Ramos (cell line): Measurements from ENCODE around the gene ZNF524.
"Not testable (repeated sequence)": the region's sequence is repeated elsewhere in the genome, so short reads cannot be mapped to it uniquely, and the experiment has no call there.

Experiments used
- in situ Hi-C: fragments of 300-500 bp; cut with MboI; formaldehyde crosslinking; loops from one replicate; pipeline ENCODE4 v1.14.3; 2022; ENCODE audit warnings: low sequenced_read_pairs; ENCODE audit not compliant: unreplicated experiment

ZNF524 gene

GRCh38 chr19:55580628-55581144, 19.4 kb upstream of the ZNF524 start, which contains the start of gene ZNF579:
ZNF579 (minus strand) TSS chr19:55580848; CDS start chr19:55579639, 1,209 bp downstream.
- in situ Hi-C loops: no loop called here

GRCh38 chr19:55581145-55581822, 18.8 kb upstream of the ZNF524 start:
- in situ Hi-C loops: no loop called here

- in situ Hi-C loops: no loop called here
Observed at GRCh38 chr19:55581823-55582223, 18.3 kb upstream of the ZNF524 start.

- in situ Hi-C loops: not testable (repeated sequence)
Observed at GRCh38 chr19:55582284-55582683, 17.8 kb upstream of the ZNF524 start.

GRCh38 chr19:55583897-55584296, 16.2 kb upstream of the ZNF524 start:
- in situ Hi-C loops: not testable (repeated sequence)

- in situ Hi-C loops: no loop called here
Observed at GRCh38 chr19:55584871-55585270, 15.2 kb upstream of the ZNF524 start.

- in situ Hi-C loops: no loop called here
Observed at GRCh38 chr19:55585658-55586339, 14.3 kb upstream of the ZNF524 start.

- in situ Hi-C loops: no loop called here
Observed at GRCh38 chr19:55586976-55587668, 13.0 kb upstream of the ZNF524 start.

- in situ Hi-C loops: no loop called here
Observed at GRCh38 chr19:55588738-55589137, 11.3 kb upstream of the ZNF524 start.

GRCh38 chr19:55590109-55590508, 10.0 kb upstream of the ZNF524 start:
- in situ Hi-C loops: no loop called here

- in situ Hi-C loops: no loop called here
Observed at GRCh38 chr19:55590617-55591016, 9.5 kb upstream of the ZNF524 start.

- in situ Hi-C loops: no loop called here
Observed at GRCh38 chr19:55591555-55591954, 8.5 kb upstream of the ZNF524 start.

- in situ Hi-C loops: no loop called here
Observed at GRCh38 chr19:55592391-55593090, 7.5 kb upstream of the ZNF524 start.

GRCh38 chr19:55593096-55593772, 6.9 kb upstream of the ZNF524 start:
- in situ Hi-C loops: no loop called here

- in situ Hi-C loops: no loop called here
Observed at GRCh38 chr19:55594996-55595545, 5.0 kb upstream of the ZNF524 start.

- in situ Hi-C loops: no loop called here
Observed at GRCh38 chr19:55596304-55596703, 3.8 kb upstream of the ZNF524 start.

GRCh38 chr19:55597501-55597921, 2.6 kb upstream of the ZNF524 start:
- in situ Hi-C loops: no loop called here

GRCh38 chr19:55598034-55598433, 2.1 kb upstream of the ZNF524 start:
- in situ Hi-C loops: no loop called here

GRCh38 chr19:55598719-55599467, 1.2 kb upstream of the ZNF524 start:
- in situ Hi-C loops: no loop called here
